Stimulated activated CD4-positive, alpha-beta T cell treated with anti-CD3 and anti-CD28 coated beads, Interleukin-1b, Interleukin-23, amount 100 ng/mL, for 4 hours (primary cell): ENCODE results near the gene FPR2.
"Not testable (repeated sequence)": the region's sequence is repeated elsewhere in the genome, so short reads cannot be mapped to it uniquely, and the experiment has no call there.

Experiments
- DNase-seq, 2 donors: peaks; one replicate each; pipeline ENCODE4 v3.0.0-alpha.2; 2020; ENCODE audit warnings: low read depth in 2 of 2

FPR2 gene

DNA sequence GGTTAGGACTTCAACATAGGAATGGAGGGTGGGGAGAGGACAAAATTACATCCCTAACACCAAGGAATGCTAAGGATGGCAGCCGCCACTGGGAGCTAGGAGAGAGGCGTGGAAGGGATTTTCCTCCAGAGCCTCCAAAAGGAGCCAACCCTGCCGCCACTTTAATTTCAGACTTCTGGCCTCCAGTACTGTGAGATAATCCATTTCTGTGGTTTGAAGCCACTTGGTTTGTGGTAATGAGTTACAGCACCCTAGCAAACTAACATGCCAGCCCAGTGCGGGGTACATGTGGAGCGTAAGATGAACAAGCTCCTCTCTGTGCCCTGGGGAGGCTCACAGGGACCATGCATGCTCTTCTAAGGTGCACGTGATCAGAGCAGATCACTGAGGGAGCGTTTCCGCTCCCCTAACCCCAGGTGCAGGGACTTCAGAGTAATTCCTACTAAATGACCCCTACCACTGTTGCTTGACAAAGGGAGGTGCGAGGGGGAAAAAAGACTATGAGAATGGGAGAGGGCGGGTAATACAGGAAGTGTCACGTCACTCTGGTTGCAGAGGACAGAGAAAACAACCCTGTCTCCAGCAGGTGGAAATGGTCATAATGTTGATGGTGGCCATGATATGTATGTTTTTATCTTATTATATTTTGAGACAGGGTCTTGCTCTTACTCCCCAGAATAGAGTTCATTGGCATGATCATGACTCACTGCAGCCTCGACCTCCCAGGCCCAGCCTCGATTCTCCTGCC is 21.3 kb upstream of the FPR2 start:
- DNase-seq = no peak

GRCh38 chr19:51740356-51740755 is 20.6 kb upstream of the FPR2 start:
- no peak for DNase-seq

GRCh38 chr19:51742789-51743188 is 18.2 kb upstream of the FPR2 start:
- DNase-seq = no peak

DNA sequence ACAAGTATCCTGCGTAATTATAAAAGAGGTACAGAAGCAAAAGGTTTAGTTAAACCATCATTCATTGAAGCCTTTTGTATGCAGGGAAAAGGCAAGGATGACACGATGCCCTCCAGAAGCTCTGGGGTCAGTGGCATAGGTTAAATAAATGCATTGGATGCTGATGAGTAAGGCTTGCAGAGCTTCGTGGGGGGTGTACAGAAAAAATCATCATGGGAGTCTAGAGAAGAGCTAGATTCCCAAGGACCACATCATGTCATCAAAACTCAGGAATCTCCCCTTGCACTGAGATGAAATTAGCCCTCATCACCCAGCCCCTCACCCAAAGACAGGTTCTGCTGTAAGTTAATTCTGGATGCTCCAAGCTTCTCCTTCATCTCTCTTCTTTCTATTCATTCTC is 17.6 kb upstream of the FPR2 start:
- DNase-seq = no peak

DNA sequence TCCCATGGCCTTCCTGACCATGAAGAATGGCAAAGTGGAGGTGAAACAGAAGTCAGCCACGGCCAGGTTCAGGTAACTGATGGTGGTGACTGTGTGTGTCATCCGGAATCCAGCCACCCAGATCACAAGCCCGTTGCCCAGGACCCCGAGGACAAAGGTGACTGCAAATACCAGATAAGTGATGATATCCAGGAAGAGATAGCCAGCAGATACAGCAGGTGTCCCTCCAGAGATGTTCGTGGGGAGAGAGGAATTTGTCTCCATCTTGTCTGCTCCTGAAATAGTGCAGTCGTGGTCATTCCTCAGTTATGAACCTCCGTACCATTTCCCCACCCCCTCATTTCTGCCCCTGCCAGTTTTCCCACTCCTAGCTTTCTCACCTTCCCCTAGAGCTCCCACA is 14.2 kb upstream of the FPR2 start:
- DNase-seq = no peak

DNA sequence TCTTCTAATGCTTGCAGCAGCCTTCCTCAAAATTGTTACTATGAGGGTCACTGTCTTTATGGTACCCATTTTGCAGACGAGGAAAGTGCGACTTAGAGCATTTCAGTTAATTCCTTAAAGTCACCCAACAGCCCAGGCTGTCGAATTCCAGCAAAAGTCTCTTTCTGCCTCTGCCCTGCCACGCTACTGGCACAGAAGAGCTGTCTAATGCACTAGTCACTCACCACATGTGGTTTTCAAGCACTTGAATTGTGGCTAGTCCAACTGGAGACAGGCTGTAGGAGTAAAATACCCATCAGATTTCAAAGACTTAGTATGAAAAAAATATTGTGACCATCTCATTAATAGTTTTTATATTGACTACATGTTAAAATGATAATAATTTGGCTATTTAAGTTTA is 11.0 kb upstream of the FPR2 start:
- DNase-seq = no peak

- DNase-seq = no peak
These were observed 10.4 kb upstream of the FPR2 start for GRCh38 chr19:51750400-51751094.

- no peak for DNase-seq
These were observed 9.3 kb upstream of the FPR2 start, which contains the start of gene FPR1 for GRCh38 chr19:51751655-51752054. Gene FPR1, minus strand, starts transcription at chr19:51751878. Its CDS starts 4,884 bp downstream, at chr19:51746994.

DNA sequence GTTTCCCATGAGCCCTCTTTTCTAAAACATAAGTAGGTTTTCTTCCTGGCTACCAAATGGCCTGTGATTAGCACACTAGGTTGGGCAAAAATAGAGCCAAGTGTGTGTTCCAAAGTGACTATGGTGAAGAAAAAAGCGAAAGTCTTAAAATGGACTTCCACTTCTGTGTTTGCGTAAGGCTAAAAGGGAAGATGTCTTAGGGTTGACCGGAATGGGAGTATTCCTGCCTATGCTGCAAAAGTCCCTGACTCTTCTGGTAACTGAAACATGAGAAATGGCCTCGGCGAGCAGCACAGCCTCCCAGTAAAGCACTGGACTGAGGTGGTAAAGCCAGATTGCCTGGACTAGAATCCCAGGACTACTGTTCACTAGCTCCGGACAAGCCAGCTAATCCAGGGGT is 6.9 kb upstream of the FPR2 start:
- DNase-seq = no peak

- no peak for DNase-seq
These were observed 6.2 kb upstream of the FPR2 start for GRCh38 chr19:51754770-51755169.

- no peak for DNase-seq
These were observed 5.4 kb upstream of the FPR2 start for GRCh38 chr19:51755571-51755970.

DNA sequence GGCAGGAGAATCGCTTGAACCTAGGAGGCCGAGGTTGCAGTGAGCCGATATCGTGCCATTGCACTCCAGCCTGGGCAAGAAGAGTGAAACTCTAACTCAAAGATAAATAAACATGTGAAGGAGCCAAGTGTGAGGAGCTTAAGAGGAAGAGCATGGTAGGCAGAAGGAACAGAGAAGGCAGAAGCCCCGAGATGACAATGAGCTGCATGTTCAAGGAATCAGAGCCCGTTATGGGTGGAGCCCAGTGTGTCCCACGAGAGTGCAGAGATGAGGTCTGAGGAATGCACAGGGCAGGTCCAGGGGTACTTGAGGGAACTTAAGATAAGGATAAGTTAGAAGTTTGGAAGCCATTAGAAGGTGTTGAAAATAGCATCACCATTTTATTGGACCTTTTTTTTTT is 716 bp downstream of the FPR2 start:
- DNase-seq = no peak

DNA sequence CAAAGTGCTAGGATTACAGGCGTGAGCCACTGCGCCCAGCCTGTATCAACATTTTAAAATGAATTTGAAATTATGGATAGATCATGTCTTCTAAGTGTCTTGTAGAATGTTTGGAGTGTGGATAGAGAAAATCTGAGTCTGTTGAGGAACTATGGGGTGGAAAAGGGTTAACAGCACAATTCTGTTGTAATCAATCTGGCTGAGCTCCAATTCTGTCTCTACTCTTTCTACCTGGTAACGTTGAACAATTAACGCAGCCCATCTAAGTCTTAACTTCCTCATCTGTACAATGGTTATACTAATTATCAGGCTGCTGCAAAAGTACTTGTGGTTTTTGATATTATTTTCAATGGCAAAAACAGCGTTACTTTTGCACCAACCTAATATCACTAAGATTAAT is 4.1 kb downstream of the FPR2 start:
- DNase-seq = no peak

- no peak for DNase-seq
These were observed 5.5 kb downstream of the FPR2 start for GRCh38 chr19:51766461-51766860.

- DNase-seq = no peak
These were observed 10.6 kb downstream of the FPR2 start for GRCh38 chr19:51771376-51772130.

- DNase-seq = no peak
These were observed 12.0 kb downstream of the FPR2 start for GRCh38 chr19:51772977-51773376.

- DNase-seq = not testable (repeated sequence)
These were observed 15.6 kb downstream of the FPR2 start for GRCh38 chr19:51776561-51776960.

- peak; percentile 21 to 32 for DNase-seq
These were observed 16.8 kb downstream of the FPR2 start for GRCh38 chr19:51777570-51778462.

GRCh38 chr19:51779181-51779580 is 18.2 kb downstream of the FPR2 start:
- DNase-seq = no peak

DNA sequence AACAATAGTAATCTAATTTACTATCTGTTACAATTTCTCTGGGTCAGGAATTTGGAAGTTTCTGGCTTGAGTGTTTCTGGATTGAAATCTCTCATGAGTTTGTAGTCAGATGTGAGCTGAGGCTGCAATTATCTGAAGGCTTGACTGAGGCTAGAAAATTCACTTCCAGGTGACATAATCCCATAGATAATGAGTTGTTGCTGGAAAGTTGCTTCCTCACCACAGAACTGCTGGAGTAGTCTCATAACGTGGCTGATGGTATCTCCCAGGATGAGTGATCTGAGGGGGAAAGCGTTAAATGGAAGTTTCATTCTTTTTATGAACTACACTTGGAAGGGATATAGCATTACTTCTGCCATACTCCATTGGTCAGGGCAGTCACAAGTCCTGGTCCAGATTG is 18.7 kb downstream of the FPR2 start:
- DNase-seq = no peak

GRCh38 chr19:51780270-51780669 is 19.3 kb downstream of the FPR2 start:
- no peak for DNase-seq

DNA sequence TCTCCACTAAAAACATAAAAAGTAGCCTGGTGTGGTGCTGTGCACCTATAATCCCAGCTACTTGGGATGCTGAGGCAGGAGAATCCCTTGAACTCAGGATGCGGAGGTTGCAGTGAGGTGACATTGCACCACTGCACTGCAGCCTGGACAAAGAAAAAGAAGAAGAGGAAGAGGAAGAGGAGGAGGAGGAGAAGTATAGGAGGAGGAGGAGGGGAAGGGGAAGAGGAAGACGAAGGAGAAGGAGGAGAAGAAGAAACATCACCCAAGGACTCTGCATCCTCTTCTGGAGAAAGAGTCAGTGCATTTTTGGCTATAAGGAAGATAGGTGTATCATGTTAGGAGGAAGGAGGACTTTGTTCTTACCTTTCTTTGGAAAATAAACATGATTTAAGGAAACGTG is 21.0 kb downstream of the FPR2 start:
- no peak for DNase-seq
